ENCODE data around the gene PRXL2B.

The PRXL2B gene

DNA sequence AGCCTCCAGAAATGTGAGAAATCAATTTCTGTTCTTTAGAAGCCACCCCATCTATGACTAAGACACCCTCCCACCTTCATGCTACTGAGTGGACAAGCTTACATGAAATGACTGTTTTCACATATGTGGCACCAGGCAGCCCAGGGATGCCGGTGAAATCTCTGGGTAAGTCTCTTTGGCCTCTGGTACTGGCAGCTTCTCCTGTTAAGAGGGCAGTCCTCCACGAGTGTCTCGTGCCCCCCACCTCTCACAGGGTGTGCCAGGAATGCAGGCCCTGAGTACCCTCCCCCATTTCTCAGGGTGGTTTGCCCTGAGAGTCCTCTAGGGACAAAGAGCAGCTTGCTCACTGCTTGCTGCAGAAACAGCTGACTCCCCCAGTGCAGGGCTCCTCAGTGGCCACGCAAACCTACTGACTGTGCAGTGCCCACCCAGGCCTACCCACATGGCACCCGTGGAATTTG lies 3.2 kb upstream of the PRXL2B start:
- TF ChIP-seq, protein P1, sequence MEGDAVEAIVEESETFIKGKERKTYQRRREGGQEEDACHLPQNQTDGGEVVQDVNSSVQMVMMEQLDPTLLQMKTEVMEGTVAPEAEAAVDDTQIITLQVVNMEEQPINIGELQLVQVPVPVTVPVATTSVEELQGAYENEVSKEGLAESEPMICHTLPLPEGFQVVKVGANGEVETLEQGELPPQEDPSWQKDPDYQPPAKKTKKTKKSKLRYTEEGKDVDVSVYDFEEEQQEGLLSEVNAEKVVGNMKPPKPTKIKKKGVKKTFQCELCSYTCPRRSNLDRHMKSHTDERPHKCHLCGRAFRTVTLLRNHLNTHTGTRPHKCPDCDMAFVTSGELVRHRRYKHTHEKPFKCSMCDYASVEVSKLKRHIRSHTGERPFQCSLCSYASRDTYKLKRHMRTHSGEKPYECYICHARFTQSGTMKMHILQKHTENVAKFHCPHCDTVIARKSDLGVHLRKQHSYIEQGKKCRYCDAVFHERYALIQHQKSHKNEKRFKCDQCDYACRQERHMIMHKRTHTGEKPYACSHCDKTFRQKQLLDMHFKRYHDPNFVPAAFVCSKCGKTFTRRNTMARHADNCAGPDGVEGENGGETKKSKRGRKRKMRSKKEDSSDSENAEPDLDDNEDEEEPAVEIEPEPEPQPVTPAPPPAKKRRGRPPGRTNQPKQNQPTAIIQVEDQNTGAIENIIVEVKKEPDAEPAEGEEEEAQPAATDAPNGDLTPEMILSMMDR (IDR thresholded peaks at IDR 0.05; ENCODE audit: low read depth, low read length), result no peak
- DNase-seq (ENCODE audit: low read depth in 2 of 2), result no peak
- no peak overlapping the region for H3K4me3 ChIP-seq (replicated peaks in 1 of 2; ENCODE audit: low read depth in 2 of 2, low read length in 2 of 2)

GRCh38 chr1:2583871-2584351 lies 2.7 kb upstream of the PRXL2B start:
- no peak overlapping the region for H3K4me3 ChIP-seq (replicated peaks in 1 of 2; ENCODE audit: low read depth in 2 of 2, low read length in 2 of 2)
- DNase-seq (ENCODE audit: low read depth in 2 of 2), result no peak
- TF ChIP-seq, protein P1 (IDR thresholded peaks at IDR 0.05; ENCODE audit: low read depth, low read length), result no peak

GRCh38 chr1:2584686-2585317 lies 1.8 kb upstream of the PRXL2B start:
- TF ChIP-seq, protein P1 (IDR thresholded peaks at IDR 0.05; ENCODE audit: low read depth, low read length), result no peak
- peak overlapping the region; percentile 1 to 66 for H3K4me3 ChIP-seq (replicated peaks in 1 of 2; ENCODE audit: low read depth in 2 of 2, low read length in 2 of 2)
- DNase-seq (ENCODE audit: low read depth in 2 of 2), result no peak

GRCh38 chr1:2585318-2586092 lies 1.1 kb upstream of the PRXL2B start:
- DNase-seq (ENCODE audit: low read depth in 2 of 2), result peak; percentile 34 to 57
- H3K4me3 ChIP-seq (replicated peaks in 1 of 2; ENCODE audit: low read depth in 2 of 2, low read length in 2 of 2), result peak overlapping the region; percentile 66 to 76
- TF ChIP-seq, protein P1 (IDR thresholded peaks at IDR 0.05; ENCODE audit: low read depth, low read length), result no peak

DNA sequence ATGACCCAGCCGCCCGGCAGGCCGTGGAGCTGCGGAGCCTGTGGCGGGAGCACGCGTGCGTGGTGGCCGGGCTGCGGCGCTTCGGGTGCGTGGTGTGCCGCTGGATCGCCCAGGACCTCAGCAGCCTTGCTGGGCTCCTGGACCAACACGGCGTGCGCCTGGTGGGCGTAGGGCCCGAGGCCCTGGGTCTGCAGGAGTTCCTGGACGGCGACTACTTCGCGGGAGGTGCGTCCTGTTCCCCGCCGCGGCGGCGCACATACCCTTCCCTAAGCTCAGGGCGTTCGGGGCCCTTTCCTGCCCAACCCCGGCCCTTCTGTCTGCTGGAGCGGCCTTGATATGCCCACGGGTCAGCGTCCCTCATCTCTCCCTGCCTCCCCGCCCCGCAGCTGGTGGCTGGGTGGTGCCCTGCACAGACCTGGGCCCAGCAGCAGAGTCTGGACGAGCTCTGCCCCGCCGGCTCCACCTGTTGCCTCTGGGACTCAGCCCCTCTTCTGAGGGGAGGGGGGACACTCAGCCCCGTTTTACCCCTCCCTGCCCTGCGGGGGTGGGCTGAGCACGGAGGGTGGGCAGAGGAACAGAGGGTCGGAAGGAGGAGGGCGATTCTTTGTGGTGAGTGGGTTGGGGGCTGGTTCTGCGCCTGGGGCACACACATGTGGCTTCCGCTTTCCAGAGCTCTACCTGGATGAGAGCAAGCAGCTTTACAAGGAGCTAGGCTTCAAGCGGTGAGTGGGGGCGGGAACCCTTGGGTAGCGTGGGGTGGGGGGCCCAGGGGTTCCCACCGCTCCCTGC lies 688 bp downstream of the PRXL2B start:
- TF ChIP-seq, protein P1 (IDR thresholded peaks at IDR 0.05; ENCODE audit: low read depth, low read length), result no peak
- peak overlapping the region; percentile 68 to 76 for H3K4me3 ChIP-seq (replicated peaks in 1 of 2; ENCODE audit: low read depth in 2 of 2, low read length in 2 of 2)
- DNase-seq (ENCODE audit: low read depth in 2 of 2), result peak; percentile 20 to 28

- TF ChIP-seq, protein P1 (IDR thresholded peaks at IDR 0.05; ENCODE audit: low read depth, low read length), result no peak
- H3K4me3 ChIP-seq (replicated peaks in 1 of 2; ENCODE audit: low read depth in 2 of 2, low read length in 2 of 2), result no peak overlapping the region
- no peak for DNase-seq (ENCODE audit: low read depth in 2 of 2)
These were observed 1.4 kb downstream of the PRXL2B start for GRCh38 chr1:2587860-2588571.

Data from cardiac fibroblast (primary cell).